Esophagus (tissue), 2 donors: ENCODE measurements around the gene COX6B2. TPM values are rescaled to one million over a fixed set of nuclear protein-coding genes. Genes with fewer than 3 reads are reported as not detected.
"Not testable (repeated sequence)": the region's sequence is repeated elsewhere in the genome, so short reads cannot be mapped to it uniquely, and the experiment has no call there.

Source experiments
- H3K27ac ChIP-seq, 2 donors: one replicate each; pipeline ENCODE4 v1.5.1; 2013; ENCODE audit warnings: low read depth in 2 of 2, mild to moderate bottlenecking in 2 of 2, inconsistent platforms in 1 of 2, low read length in 1 of 2, moderate library complexity in 1 of 2
- H3K27me3 ChIP-seq, 2 donors: one replicate each; pipeline ENCODE4 v1.6.1; 2013; ENCODE audit warnings: low read length in 2 of 2, control low read depth in 1 of 2, mild to moderate bottlenecking in 1 of 2; ENCODE audit not compliant: insufficient read depth in 2 of 2, control insufficient read depth in 1 of 2
- H3K36me3 ChIP-seq, 2 donors: one replicate each; pipeline ENCODE4 v1.6.1; 2013; ENCODE audit warnings: low read length in 1 of 2; ENCODE audit not compliant: control insufficient read depth in 2 of 2, insufficient read depth in 2 of 2
- H3K4me1 ChIP-seq, 2 donors: one replicate each; pipeline ENCODE4 v1.6.1; 2013; ENCODE audit warnings: low read length in 1 of 2; ENCODE audit not compliant: control insufficient read depth in 2 of 2, insufficient read depth in 2 of 2
- H3K4me3 ChIP-seq, 2 donors: one replicate each; pipeline ENCODE4 v1.5.1; 2013; ENCODE audit warnings: low read length in 2 of 2, mild to moderate bottlenecking in 2 of 2, low read depth in 1 of 2, moderate library complexity in 1 of 2
- H3K9me3 ChIP-seq, 2 donors: one replicate each; pipeline ENCODE4 v1.6.1; 2013; ENCODE audit warnings: mild to moderate bottlenecking in 2 of 2, low read depth in 1 of 2, low read length in 1 of 2, moderate library complexity in 1 of 2; ENCODE audit not compliant: control insufficient read depth in 2 of 2, insufficient read depth in 1 of 2
- WGBS, 2 donors: extraction: QIAGEN DNeasy Blood & Tissue Kit; methylation state at CpG; one replicate each; pipeline ENCODE4 v1.1.7; 2013; 5-methylcytosine and 5-hydroxymethylcytosine counted together
- polyA plus RNA-seq, 2 donors: library from polyadenylated mRNA; stranded (reverse); fragments of 200-250 nt; gene quantifications; one replicate each; pipeline ENCODE4 v1.2.3, GENCODE V29; 2013
- donor health status: healthy with polysubstance abuse.
- donor health status: Bipolar disorder and iron deficiency.

The COX6B2 gene
- polyA plus RNA-seq, 2 donors: 0.48 to 0.53 TPM

DNA sequence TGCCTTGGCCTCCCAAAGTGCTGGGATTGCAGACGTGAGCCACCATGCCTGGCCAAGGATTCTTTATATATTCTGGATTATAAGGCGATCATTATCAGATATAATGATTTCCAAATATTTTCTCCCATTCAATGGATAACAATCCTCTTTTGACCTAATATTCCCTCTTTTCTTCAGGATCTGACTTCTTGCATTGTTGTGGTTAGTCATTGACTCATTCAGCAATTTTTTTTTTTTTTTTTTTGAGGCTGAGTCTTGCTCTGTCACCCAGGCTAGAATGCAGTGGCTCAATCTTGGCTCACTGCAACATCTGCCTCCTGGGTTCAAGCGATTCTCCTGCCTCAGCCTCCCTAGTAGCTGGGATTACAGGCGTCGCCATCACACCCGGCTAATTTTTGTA, 24.7 kb downstream of the COX6B2 start:
- H3K36me3 ChIP-seq, H3K27ac ChIP-seq, H3K4me3 ChIP-seq, H3K27me3 ChIP-seq, H3K9me3 ChIP-seq, H3K4me1 ChIP-seq: not testable (repeated sequence)
- 87 to 91% methylated on average over 6 of the region's 6 CpGs for WGBS, 2 donors

DNA sequence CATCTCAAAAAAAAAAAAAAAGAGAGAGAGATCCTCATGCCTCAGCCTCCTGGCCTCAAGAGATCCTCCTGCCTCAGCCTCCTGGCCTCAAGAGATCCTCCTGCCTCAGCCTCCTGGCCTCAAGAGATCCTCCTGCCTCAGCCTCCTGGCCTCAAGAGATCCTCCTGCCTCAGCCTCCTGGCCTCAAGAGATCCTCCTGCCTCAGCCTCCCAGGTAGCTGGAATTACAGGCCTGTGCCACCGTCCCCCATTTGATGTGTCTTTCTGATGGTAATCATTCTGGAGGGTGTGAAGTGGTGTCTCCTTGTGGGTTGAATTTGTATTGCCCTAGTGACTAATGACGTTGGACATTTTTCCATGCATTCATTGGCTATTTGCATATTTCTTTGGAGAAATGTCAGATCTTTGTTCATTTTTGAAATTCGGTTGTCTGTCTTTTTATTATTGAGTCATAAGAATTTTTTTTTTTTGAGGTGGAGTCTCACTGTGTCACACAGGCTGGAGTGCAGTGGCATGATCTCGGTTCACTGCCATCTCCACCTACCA, 25.7 kb downstream of the COX6B2 start:
- not testable (repeated sequence) for H3K27me3 ChIP-seq, H3K4me3 ChIP-seq, H3K9me3 ChIP-seq, H3K4me1 ChIP-seq, H3K27ac ChIP-seq, H3K36me3 ChIP-seq
- WGBS, 2 donors: 64 to 68% methylated on average over 4 of the region's 4 CpGs

DNA sequence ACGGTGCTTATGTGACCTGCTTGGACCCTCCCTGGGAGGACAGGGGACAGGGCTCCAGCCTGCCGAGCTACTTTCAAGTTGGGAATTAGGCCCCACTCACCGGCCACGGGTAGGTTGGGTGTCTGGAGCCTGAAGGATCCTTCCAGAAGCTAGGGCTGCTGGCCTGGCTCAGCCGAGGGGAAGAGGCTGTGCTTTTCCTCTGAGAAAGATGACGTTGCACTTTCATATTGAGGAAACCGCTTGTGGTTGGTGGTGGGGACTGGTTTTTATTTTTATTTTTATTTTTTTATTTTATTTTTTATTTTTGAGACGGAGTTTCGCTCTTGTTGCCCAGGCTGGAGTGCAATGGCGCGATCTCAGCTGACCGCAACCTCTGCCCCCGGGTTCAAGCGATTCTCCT, 29.3 kb downstream of the COX6B2 start, which contains the start of gene TMEM150B:
Gene TMEM150B, minus strand, starts transcription at position 170 of the 400 bp plus-strand sequence. CDS start 4,305 bp downstream, outside the sequence.
- Histone ChIP-seq H3K9me3 (no peaks in the 10 kb centered on the region), H3K27me3 (no peaks in the 10 kb centered on the region), H3K27ac (no peak within 1 kb of the TSS), H3K4me3 (no peak within 1 kb of the TSS), H3K36me3 (no peaks in the 10 kb centered on the region), H3K4me1 (peaks cover 0 to 1% of the 10 kb centered on the region in 2 donors)
- 76 to 81% methylated on average over 14 of the region's 14 CpGs for WGBS, 2 donors

DNA sequence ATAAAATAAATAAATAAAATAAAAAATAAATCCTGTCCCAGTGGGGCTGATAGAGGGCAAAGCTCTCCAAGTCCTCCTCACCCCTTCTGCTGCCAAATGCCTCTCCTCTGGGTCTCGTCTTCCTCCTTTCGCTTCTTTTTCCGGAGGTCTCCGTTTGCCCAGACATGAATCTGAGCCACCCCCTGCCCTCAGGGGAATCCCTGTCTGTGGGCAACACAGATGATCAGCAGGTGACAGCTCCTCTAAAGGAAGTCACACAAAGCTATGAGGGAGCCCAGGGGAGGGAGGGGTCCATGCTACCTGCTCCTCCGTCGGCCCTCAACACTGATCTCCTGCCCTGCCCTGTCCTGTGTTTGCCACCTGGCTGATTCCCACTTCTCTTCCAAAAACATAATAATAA, 29.9 kb downstream of the COX6B2 start:
- no peaks in the 10 kb centered on the region for H3K36me3 ChIP-seq
- peaks cover 0 to 4% of the 10 kb centered on the region in 2 donors for H3K4me1 ChIP-seq
- H3K27me3 ChIP-seq: no peaks in the 10 kb centered on the region
- no peak overlapping the region for H3K27ac ChIP-seq
- H3K4me3 ChIP-seq: no peak overlapping the region
- 45 to 56% methylated on average over 6 of the region's 6 CpGs for WGBS, 2 donors
- no peaks in the 10 kb centered on the region for H3K9me3 ChIP-seq

DNA sequence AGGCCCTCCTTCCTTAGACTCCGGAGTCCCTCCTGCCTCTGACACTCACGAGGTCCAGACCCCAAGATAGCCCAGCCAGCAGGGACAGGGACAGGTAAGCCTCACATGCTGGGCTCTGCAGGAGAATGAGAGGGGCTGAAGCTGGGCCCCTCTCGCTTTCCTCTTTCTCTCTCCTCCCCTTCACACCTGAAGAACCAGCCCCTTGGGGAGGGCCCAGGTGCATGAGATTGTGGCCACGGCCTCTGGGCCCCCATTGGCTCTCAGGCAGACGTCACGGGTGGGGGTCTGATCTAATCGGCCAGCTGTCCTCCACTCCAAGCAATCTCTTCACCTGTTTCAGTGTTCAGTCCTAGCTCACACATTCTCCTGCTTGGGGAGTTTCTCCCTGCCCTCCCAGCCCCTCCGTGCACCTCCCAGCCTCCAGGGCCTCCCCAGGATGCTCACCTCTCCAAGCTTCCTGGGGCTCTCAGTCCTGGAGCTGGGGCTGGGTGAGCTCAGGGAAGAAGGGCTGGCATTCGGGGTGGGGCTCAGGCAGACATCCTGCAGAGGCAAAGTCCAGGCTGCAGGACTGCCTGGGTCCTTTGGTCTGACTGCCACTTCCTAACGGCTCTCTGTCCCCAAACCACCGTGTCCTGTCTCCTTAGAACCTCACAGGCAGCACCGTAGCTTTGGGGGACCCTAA, 32.2 kb downstream of the COX6B2 start:
- no peak overlapping the region for H3K4me3 ChIP-seq
- 64 to 70% methylated on average over 12 of the region's 12 CpGs for WGBS, 2 donors

DNA sequence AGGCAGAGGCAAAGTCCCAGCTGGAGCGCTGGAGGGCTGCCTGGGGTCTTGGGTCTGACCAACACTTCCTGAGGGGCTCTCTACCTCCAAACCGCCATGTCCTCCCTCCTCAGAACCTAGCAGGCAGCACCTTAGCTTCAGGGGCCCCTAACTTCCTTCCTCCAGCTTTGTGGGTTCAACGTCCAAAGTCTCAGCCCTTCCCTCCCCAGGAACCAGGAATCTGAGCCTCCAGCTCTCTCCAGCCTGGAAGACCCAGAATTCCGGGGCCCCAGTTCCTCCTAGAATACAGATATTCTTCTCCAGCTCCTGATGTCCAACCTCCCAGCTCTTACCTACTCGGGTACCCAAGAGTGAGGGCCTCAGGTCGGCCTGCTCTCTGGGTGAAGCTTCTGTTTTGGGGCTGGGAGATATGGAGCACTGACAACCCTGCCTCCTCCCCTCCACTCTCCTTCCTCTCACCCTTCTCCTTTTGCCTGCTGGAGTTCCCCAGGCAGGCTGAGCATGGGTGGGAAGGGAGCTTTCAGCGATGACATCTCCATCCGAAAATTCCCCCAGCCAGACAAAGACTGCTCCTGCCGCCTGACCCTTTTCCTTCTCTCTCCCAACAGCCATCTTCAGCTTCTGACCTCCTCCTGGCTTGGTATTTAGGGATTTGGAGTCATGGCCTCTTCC, 32.9 kb downstream of the COX6B2 start:
- peaks cover 0 to 4% of the 10 kb centered on the region in 2 donors for H3K4me1 ChIP-seq
- no peak overlapping the region for H3K4me3 ChIP-seq
- no peaks in the 10 kb centered on the region for H3K36me3 ChIP-seq
- WGBS, 2 donors: 62 to 73% methylated on average over 9 of the region's 9 CpGs
- H3K27me3 ChIP-seq: no peaks in the 10 kb centered on the region
- H3K9me3 ChIP-seq: no peaks in the 10 kb centered on the region
- no peak overlapping the region for H3K27ac ChIP-seq

More for the DNA sequence above, 32.2 kb downstream of the COX6B2 start:
- H3K36me3 ChIP-seq: no peaks in the 10 kb centered on the region
- no peaks in the 10 kb centered on the region for H3K9me3 ChIP-seq
- H3K27ac ChIP-seq: no peak overlapping the region
- H3K4me1 ChIP-seq: peaks cover 0 to 4% of the 10 kb centered on the region in 2 donors
- no peaks in the 10 kb centered on the region for H3K27me3 ChIP-seq

DNA sequence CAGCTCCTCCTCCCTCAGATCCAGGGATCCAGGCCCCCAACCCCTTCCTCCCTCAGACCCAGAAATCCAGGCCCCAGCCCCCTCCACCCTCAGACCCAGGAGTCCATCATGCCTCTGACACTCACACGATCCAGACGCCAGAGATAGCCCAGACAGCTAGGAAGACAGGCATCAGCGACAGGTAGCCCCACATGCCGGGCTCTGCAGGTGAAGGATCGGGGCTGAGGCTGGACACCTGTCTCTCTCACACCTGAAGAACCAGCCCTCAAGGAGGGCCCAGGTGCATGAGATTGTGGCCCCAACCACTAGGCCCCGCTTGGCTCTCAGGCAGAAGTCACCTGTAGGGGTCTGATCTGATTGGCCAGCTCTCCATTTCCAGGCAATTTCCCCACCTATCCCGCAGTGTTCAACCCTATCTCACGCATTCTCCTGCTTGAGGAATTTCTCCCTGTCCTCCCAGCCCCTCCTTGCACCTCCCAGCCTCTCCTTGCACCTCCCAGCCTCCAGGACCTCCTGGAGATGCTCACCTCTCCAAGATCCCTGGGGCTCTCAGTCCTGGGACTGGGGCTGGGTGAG, 33.6 kb downstream of the COX6B2 start:
- no peak overlapping the region for H3K4me3 ChIP-seq
- no peaks in the 10 kb centered on the region for H3K36me3 ChIP-seq
- H3K9me3 ChIP-seq: no peaks in the 10 kb centered on the region
- H3K27ac ChIP-seq: no peak overlapping the region
- peaks cover 0 to 4% of the 10 kb centered on the region in 2 donors for H3K4me1 ChIP-seq
- WGBS, 2 donors: 77 to 91% methylated on average over 8 of the region's 8 CpGs
- H3K27me3 ChIP-seq: no peaks in the 10 kb centered on the region

DNA sequence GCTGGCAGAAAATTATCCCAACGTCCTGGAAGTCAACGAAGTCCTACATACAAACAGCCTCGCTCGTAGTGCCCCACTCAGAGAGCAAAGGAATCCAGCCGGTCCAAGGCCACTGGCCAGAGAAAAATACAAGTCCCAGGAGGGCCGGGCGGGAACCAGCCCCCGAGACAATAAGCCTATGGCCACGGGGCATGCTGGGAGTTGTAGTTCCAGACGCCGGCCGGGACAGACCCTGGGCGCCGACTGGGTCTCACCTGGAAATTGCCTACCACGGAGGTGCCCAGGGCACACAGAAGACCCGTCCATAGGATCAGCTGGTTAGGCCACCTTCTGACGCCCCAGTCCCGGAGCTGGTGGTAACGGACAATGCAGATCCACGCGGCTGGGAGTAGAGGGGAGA, 34.7 kb downstream of the COX6B2 start:
- Histone ChIP-seq H3K27ac (no peak overlapping the region), H3K4me3 (no peak overlapping the region), H3K27me3 (no peaks in the 10 kb centered on the region), H3K9me3 (no peaks in the 10 kb centered on the region), H3K36me3 (no peaks in the 10 kb centered on the region), H3K4me1 (peaks cover 0 to 4% of the 10 kb centered on the region in 2 donors)
- 19 to 23% methylated on average over 21 of the region's 21 CpGs for WGBS, 2 donors

DNA sequence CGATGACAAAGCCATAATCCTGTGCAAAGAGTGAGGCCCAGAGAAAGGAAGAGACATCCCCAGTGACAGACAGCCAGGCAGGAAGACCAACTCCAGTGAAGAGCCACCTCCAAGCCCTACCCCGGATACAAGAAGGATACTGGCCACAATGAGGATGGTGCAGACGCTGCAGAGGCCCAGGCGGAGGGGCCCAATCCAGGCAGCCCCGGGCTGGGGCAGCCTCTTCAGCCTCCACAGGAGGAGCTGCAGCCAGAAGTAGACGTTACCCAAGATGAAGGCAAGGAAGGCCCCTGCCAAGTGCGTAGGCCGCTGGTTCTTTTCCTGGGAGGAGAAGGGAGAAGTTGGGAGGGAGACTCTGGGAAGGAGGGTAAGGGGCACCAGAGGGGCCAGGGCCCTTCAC, 37.9 kb downstream of the COX6B2 start:
- WGBS, 2 donors: 78 to 88% methylated on average over 8 of the region's 8 CpGs
- H3K4me1 ChIP-seq: peaks cover 0 to 4% of the 10 kb centered on the region in 2 donors
- no peak overlapping the region for H3K4me3 ChIP-seq
- H3K27ac ChIP-seq: no peak overlapping the region
- H3K27me3 ChIP-seq: no peaks in the 10 kb centered on the region
- no peaks in the 10 kb centered on the region for H3K9me3 ChIP-seq
- no peaks in the 10 kb centered on the region for H3K36me3 ChIP-seq
